Mammary epithelial cell (primary cell): ENCODE data around the gene NAV3.

Experiments used
- CTCF ChIP-seq, 2 donors: IDR thresholded peaks in 1 of 2; conservative IDR thresholded peaks in 1 of 2; 2 replicates each; pipeline ENCODE4 v1.5.1; 2011 to 2012; ENCODE audit warnings: inconsistent platforms in 2 of 2, low read length in 2 of 2, mild to moderate bottlenecking in 2 of 2, control low read depth in 1 of 2, low read depth in 1 of 2; ENCODE audit not compliant: insufficient read depth in 1 of 2; ENCODE audit errors: extremely low read depth in 1 of 2
- EZH2 ChIP-seq: IDR thresholded peaks from 2 replicates; pipeline ENCODE4 v1.6.1; 2012; ENCODE audit warnings: low read length, inconsistent platforms, borderline replicate concordance

DNA sequence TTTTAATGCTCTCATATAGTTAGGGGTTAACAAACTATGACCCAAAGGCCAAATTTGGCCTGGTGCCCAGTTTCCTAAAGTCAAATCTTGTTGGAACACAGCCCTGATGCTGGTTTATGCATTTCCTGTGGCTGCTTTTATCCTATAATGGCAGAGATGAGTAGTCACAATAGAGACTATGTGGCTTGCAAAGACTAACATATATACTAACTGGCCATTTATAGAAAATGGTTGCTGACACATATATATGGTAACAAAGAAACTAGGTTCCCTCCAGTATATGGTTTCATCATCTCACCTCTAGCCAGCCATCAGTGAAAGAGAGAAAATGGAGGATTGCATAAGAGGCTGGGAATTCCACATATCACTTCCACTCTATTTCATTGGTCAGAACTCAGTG lies 10.8 kb downstream of the NAV3 start:
- no peak for TF ChIP-seq CTCF (conservative IDR thresholded peaks at IDR 0.05 in 1 of 2, IDR thresholded peaks at IDR 0.05 in 1 of 2; ENCODE audit: extremely low read depth in 1 of 2, insufficient read depth in 1 of 2, low read depth in 1 of 2, low read length in 2 of 2)
- no peak for TF ChIP-seq EZH2
